Uterus (tissue), 2 donors: ENCODE measurements around the gene ZDHHC7.

Source experiments
- CTCF ChIP-seq, 4 experiments: fragments of 200-600 bp in 2 of 4; fragments of 450-650 bp in 2 of 4; sonication (generic) in 2 of 4; IDR thresholded peaks; one replicate each; pipeline ENCODE4 v1.5.1; 2016 to 2019; ENCODE audit warnings: antibody characterized with exemption in 4 of 4, mild to moderate bottlenecking in 2 of 4, moderate library complexity in 1 of 4
- POLR2A ChIP-seq, 2 donors: fragments of 450-650 bp; IDR thresholded peaks; one replicate each; pipeline ENCODE4 v1.6.1; 2016; ENCODE audit warnings: antibody characterized with exemption in 2 of 2, mild to moderate bottlenecking in 1 of 2, moderate library complexity in 1 of 2

- TF ChIP-seq CTCF (IDR thresholded peaks at IDR 0.05) = no peak
- TF ChIP-seq POLR2A (IDR thresholded peaks at IDR 0.05) = no peak
These were observed 82.5 kb downstream of the ZDHHC7 start for GRCh38 chr16:84928679-84929420.
